Fibroblast of upper back skin (primary cell): Measurements from ENCODE around the gene P2RY13.

ENCODE experiments used
- DNase-seq: peaks from one replicate; pipeline ENCODE4 v3.0.0-alpha.2; 2013

P2RY13 gene

GRCh38 chr3:151289445-151289844 lies 39.9 kb downstream of the P2RY13 start:
- DNase-seq, result no peak

- DNase-seq, result no peak
Observed at GRCh38 chr3:151285940-151286339, 43.4 kb downstream of the P2RY13 start.

DNA sequence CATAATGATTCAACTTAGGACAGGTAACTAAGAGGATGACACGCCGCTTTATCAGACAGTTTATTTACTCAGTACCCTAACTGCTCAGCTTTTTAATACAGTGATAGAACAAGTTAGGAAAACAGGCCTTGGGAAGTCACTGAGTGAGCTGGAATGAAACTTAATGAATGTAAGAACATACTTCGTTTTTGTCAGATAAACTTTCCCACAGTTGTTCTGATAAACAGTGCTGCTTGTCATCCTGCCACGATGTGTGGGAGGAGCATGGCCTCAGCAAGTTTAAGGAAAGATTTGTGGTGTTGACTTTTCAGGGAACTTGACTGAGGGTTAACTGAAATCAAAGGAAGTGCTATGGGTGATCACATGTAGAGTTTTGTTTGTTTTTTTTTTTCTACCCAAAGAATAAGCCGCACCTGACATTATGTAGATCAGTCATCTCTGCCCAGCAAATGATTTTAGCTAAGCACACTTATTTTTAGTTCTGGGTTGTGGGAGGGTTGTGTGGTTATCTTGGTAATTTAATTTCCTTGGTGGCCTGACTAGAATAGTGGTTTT lies 45.4 kb downstream of the P2RY13 start:
- DNase-seq, result no peak

- no peak for DNase-seq
Observed at GRCh38 chr3:151283387-151283786, 46.0 kb downstream of the P2RY13 start.

GRCh38 chr3:151282921-151283320 lies 46.4 kb downstream of the P2RY13 start:
- peak; percentile 74 for DNase-seq

- DNase-seq, result peak; percentile 94
Observed at GRCh38 chr3:151281671-151282324, 47.6 kb downstream of the P2RY13 start.

DNA sequence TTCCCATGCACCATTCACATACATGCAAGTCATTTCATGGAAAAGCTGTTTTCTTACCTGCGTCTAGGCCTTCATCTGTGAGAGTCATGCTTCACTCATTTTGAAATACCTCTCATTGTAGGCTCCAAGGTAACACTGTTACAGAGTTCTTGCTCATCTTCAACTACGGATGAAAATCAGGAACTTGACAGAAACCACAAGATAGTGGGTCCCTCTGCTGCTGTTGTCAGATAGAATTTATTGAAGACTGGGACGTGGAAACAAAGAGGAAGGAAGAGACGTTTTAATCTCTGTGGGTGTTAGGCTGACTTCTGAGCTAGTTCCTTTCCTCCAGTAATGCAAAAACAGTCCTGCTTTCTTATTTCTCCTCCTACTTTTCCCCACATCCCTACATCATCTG lies 51.1 kb downstream of the P2RY13 start, which contains the start of gene P2RY14:
P2RY14 (minus strand) TSS at position 313 of the 400 bp plus-strand sequence. CDS start 64,226 bp downstream, outside the sequence.
- DNase-seq, result no peak

- DNase-seq, result no peak
Observed at GRCh38 chr3:151276687-151277042, 52.7 kb downstream of the P2RY13 start.
